ENCODE data around the gene SDK2. TPM values are rescaled to one million over a fixed set of nuclear protein-coding genes. Genes with fewer than 3 reads are reported as not detected.

The SDK2 gene
- polyA plus RNA-seq, 1 experiment: 0.04 TPM

GRCh38 chr17:73469311-73469710 lies 174.9 kb downstream of the SDK2 start:
- TF ChIP-seq CTCF (IDR thresholded peaks at IDR 0.05; ENCODE audit: insufficient read depth, low read depth, low read length): no peak
- H3K27me3 ChIP-seq (ENCODE audit: control insufficient read depth, insufficient read depth, low read length): no peaks in the 10 kb centered on the region
- ChIA-PET POLR2A (no interaction called here), CTCF (no interaction called here)
- H3K36me3 ChIP-seq (ENCODE audit: control insufficient read depth, insufficient read depth, low read length): no peaks in the 10 kb centered on the region
- no peak for DNase-seq (ENCODE audit: low read depth)
- H3K4me3 ChIP-seq (ENCODE audit: low read depth, low read length): no peak overlapping the region

DNA sequence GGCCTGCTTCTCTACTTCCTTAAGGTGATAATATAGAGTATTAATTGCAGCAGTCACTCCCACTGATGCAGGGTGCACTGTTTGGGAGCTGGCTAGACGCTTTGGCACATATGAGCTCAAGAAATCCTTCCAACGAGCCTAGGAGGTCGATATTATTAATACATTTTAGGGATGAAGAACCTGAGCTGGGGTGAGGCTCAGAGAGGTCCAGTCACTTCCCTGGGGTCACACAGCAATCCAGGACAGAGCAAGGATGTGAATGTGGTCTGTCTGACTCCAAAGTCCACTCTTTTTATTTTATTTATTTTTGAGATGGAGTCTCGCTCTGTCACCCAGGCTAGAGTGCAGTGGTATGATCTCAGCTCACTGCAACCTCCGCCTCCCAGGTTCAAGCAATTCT lies 176.0 kb downstream of the SDK2 start:
- no peaks in the 10 kb centered on the region for H3K27me3 ChIP-seq (ENCODE audit: control insufficient read depth, insufficient read depth, low read length)
- DNase-seq (ENCODE audit: low read depth): no peak
- no peak overlapping the region for H3K4me3 ChIP-seq (ENCODE audit: low read depth, low read length)
- ChIA-PET CTCF (no interaction called here), POLR2A (no interaction called here)
- no peak for TF ChIP-seq CTCF (IDR thresholded peaks at IDR 0.05; ENCODE audit: insufficient read depth, low read depth, low read length)
- H3K36me3 ChIP-seq (ENCODE audit: control insufficient read depth, insufficient read depth, low read length): no peaks in the 10 kb centered on the region

DNA sequence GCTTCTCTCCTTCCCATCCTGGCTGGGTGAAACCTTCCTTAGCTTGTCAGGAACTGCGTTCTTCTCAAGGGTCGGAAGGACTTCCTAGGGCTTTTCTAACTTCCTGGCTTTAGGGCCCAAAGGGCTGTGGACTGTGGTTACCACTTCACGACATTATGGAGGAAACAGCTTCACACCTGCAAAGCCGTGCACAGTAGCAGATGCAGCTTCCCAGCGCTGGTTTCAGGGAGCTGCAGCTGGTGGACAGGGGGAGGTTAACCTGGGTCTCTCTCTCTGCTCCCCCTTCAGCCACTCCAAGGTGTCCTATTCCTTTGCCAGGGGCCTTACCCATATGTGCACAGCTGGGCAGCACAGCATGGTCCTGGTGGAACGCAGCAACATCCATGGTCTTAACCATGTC lies 176.6 kb downstream of the SDK2 start:
- POLR2A ChIA-PET: no interaction called here

DNA sequence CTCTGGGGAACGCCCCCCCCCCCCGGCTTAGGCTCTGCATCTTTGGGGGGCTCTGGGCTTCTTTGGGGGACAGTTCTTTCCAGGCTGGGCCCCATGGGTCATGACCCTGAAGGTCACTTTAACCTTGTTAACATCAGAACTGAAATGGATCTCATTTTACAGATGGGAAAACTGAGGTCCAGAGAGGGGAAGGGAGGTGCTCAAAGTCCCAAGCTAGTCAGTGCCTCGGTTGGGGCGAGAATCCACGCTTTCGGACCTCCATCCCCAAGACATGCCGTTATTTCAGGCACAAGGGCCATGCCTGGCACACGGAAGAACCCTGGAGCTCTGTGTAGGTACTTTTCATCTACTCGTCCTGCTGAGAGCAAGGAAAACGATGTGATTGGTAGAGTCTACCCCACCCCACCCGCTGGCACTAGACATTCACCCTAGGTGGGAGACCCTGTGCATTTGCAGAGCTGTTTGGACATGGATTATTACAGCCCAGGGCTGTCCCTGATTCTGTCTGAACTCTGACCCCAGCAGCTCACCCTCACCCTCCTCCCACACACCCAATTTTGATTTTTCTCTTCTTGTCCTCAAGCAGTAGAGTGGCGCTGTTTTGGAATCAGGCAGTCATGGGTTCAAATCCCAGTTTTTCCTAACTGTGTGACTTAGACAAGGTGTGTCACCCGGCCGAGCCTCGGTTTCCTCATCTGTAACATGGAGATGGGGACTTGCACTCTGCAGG lies 177.4 kb downstream of the SDK2 start:
- Histone ChIP-seq H3K36me3 (ENCODE audit: control insufficient read depth, insufficient read depth, low read length) (no peaks in the 10 kb centered on the region), H3K27me3 (ENCODE audit: control insufficient read depth, insufficient read depth, low read length) (no peaks in the 10 kb centered on the region), H3K4me3 (ENCODE audit: low read depth, low read length) (no peak overlapping the region)
- no peak for DNase-seq (ENCODE audit: low read depth)
- no peak for TF ChIP-seq CTCF (IDR thresholded peaks at IDR 0.05; ENCODE audit: insufficient read depth, low read depth, low read length)
- POLR2A ChIA-PET: no interaction called here
- CTCF ChIA-PET: interaction anchor here (0.7 kb wide), 1 partner anchor 275 kb away, joined by 3 read pairs; no protein-coding TSS in a partner anchor

More for the DNA sequence above, 176.6 kb downstream of the SDK2 start:
- Histone ChIP-seq H3K27me3 (ENCODE audit: control insufficient read depth, insufficient read depth, low read length) (no peaks in the 10 kb centered on the region), H3K4me3 (ENCODE audit: low read depth, low read length) (no peak overlapping the region), H3K36me3 (ENCODE audit: control insufficient read depth, insufficient read depth, low read length) (no peaks in the 10 kb centered on the region)
- no peak for TF ChIP-seq CTCF (IDR thresholded peaks at IDR 0.05; ENCODE audit: insufficient read depth, low read depth, low read length)
- DNase-seq (ENCODE audit: low read depth): no peak
- CTCF ChIA-PET: no interaction called here

DNA sequence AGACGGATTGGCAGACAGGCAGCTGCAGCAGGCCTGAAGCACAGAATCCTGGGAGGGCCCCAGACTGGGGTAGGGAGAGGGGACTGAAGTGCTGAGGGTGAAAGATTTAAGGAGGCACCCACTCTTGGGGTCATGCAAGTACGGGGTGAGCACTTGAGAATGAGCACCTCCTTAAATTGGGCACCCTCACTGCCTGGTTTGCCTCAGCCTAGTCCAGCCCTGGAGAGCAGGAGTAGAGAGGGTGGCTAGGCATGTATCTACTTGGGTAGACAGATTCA lies 178.4 kb downstream of the SDK2 start:
- TF ChIP-seq CTCF (IDR thresholded peaks at IDR 0.05; ENCODE audit: insufficient read depth, low read depth, low read length): no peak
- ChIA-PET POLR2A (no interaction called here), CTCF (interaction anchor here (0.7 kb wide), 1 partner anchor 276 kb away, joined by 3 read pairs; no protein-coding TSS in a partner anchor)
- Histone ChIP-seq H3K36me3 (ENCODE audit: control insufficient read depth, insufficient read depth, low read length) (no peaks in the 10 kb centered on the region), H3K27me3 (ENCODE audit: control insufficient read depth, insufficient read depth, low read length) (no peaks in the 10 kb centered on the region), H3K4me3 (ENCODE audit: low read depth, low read length) (no peak overlapping the region)
- DNase-seq (ENCODE audit: low read depth): no peak
